ENCODE measurements around the gene SAMD9L.

The SAMD9L gene

DNA sequence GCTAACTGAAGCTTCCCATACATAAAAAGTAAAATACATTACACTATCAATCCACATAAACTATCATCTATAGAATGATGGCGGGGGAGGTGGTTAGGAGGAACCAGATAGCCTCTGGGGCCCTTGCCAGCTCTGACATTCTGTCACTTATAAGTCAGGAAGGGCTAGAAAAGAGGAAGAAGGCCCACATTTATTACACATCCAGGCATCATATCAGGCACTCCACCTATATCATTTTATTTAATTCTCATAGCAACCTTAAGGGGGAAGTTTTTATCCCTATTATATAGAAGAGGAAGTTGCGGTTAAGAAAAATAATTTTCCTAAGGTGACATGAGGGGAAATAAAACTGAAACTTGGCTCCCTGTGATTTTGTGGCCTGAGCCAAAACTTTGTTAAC is 48.2 kb upstream of the SAMD9L start (continued):
- no peak for TF ChIP-seq ZNF354C (tag by site-specific recombination; IDR thresholded peaks at IDR 0.05; ENCODE audit: borderline replicate concordance, low read depth)

DNA sequence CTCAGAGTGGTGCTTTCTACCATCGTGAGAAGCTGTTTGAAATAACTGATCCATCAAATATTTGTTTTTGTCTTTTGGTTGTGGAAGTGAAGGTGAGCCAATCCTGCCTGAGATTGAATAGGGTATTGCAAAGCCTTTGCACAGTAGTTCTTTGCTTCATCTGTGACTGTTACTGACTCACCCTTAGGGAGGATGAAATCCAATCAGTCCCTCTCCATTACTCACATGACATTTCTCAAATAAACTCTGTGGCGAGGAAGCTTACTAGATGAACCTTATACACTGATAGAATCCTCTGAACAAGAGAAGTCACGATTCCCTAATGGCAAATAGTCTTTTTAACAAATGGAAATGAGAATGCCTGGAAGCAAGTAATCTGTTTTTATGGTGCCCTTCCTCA is 46.2 kb upstream of the SAMD9L start:
- CTCF ChIA-PET, result interaction anchor here (0.6 kb wide), 1 partner anchor 31 kb away, joined by 3 read pairs; no protein-coding TSS in a partner anchor
- TF ChIP-seq ZXDB (tag by site-specific recombination; IDR thresholded peaks at IDR 0.05) (no peak), ZNF670 (tag by site-specific recombination; IDR thresholded peaks at IDR 0.05; ENCODE audit: low read depth) (no peak), ZNF555 (tag by site-specific recombination; conservative IDR thresholded peaks at IDR 0.05) (no peak), YY1 (tag by site-specific recombination; IDR thresholded peaks at IDR 0.05) (no peak), ZFP3 (tag by site-specific recombination; IDR thresholded peaks at IDR 0.05; ENCODE audit: low read depth) (no peak), ZNF292 (tag by site-specific recombination; IDR thresholded peaks at IDR 0.05; ENCODE audit: borderline replicate concordance, low read depth) (no peak), ZBTB20 (tag by site-specific recombination; IDR thresholded peaks at IDR 0.05) (no peak), ZNF473 (tag by site-specific recombination; IDR thresholded peaks at IDR 0.05) (no peak), ZNF121 (tag by site-specific recombination; IDR thresholded peaks at IDR 0.05) (no peak)
- Histone ChIP-seq H3K9me3 (ENCODE audit: control insufficient read depth, insufficient read depth, low read depth, low read length) (no peaks in the 10 kb centered on the region), H3K36me3 (ENCODE audit: control insufficient read depth in 2 of 2, insufficient read depth in 1 of 2, low read length in 2 of 2) (no peaks in the 10 kb centered on the region), H3K4me1 (ENCODE audit: control insufficient read depth, insufficient read depth, low read length) (no peaks in the 10 kb centered on the region), H3K4me3 (ENCODE audit: low read depth, low read length) (no peak overlapping the region), H3K27ac (ENCODE audit: extremely low read depth, low read depth, low read length) (no peak overlapping the region)
- POLR2A ChIA-PET, result no interaction called here

DNA sequence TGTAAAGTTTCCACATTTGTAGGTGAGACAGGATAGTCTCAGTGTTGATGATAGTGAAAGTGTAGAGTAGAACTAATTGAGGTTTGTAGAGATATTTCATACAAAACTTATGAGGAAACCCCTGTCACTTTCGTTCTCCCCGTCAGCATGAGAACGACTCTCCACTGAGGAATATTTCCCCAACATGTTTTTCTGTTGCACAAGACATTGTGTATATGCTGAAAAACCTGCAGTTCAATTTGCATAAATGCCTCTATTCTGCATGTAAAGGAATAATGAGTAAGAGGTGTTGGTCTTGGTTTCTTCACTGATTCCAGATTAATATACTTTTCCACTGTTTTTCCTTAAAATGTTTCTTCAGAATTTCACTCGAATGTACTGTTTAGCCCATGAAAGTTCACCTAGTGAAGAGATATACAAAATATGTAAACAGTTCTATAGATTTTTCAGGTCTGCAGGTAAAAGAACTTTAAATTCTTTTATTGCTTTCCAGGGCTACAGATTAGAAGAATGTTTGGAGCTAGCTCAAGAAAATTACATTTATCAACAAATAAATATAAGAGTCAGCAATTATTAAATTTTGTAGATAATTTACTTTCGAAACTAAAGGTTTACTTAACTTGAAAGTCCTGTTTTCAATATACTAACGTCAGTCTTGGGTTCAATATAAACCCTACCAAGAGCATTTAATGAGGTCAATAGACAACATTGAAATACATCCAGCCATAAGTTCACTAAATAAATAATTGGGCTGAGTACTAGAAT is 40.9 kb upstream of the SAMD9L start:
- Histone ChIP-seq H3K27ac (ENCODE audit: extremely low read depth, low read depth, low read length) (no peak overlapping the region), H3K9me3 (ENCODE audit: control insufficient read depth, insufficient read depth, low read depth, low read length) (no peaks in the 10 kb centered on the region), H3K36me3 (ENCODE audit: control insufficient read depth in 2 of 2, insufficient read depth in 1 of 2, low read length in 2 of 2) (no peaks in the 10 kb centered on the region), H3K4me1 (ENCODE audit: control insufficient read depth, insufficient read depth, low read length) (no peaks in the 10 kb centered on the region), H3K4me3 (ENCODE audit: low read depth, low read length) (no peak overlapping the region)
- CTCF ChIA-PET, result no interaction called here
- no peak for TF ChIP-seq ZNF600 (tag by site-specific recombination; IDR thresholded peaks at IDR 0.05)
- no peak for TF ChIP-seq ZNF302 (tag by site-specific recombination; IDR thresholded peaks at IDR 0.05; ENCODE audit: low read depth)
- TF ChIP-seq OSR2 (tag by site-specific recombination; IDR thresholded peaks at IDR 0.05), result no peak
- TF ChIP-seq KLF1 (tag by site-specific recombination; IDR thresholded peaks at IDR 0.05), result no peak
- TF ChIP-seq ZNF10 (tag by site-specific recombination; IDR thresholded peaks at IDR 0.05), result no peak
- TF ChIP-seq YY2 (tag by site-specific recombination; IDR thresholded peaks at IDR 0.05), result no peak
- TF ChIP-seq, protein P1, sequence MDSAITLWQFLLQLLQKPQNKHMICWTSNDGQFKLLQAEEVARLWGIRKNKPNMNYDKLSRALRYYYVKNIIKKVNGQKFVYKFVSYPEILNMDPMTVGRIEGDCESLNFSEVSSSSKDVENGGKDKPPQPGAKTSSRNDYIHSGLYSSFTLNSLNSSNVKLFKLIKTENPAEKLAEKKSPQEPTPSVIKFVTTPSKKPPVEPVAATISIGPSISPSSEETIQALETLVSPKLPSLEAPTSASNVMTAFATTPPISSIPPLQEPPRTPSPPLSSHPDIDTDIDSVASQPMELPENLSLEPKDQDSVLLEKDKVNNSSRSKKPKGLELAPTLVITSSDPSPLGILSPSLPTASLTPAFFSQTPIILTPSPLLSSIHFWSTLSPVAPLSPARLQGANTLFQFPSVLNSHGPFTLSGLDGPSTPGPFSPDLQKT (IDR thresholded peaks at IDR 0.05; ENCODE audit: borderline replicate concordance, low read depth, low read length), result no peak
- no peak for TF ChIP-seq ZNF521 (tag by site-specific recombination; IDR thresholded peaks at IDR 0.05)
- TF ChIP-seq MZF1 (tag by site-specific recombination; IDR thresholded peaks at IDR 0.05; ENCODE audit: borderline replicate concordance), result no peak
- TF ChIP-seq ZNF112 (tag by site-specific recombination; IDR thresholded peaks at IDR 0.05), result no peak
- TF ChIP-seq ZNF561 (tag by site-specific recombination; IDR thresholded peaks at IDR 0.05; ENCODE audit: borderline replicate concordance), result no peak
- TF ChIP-seq ZNF544 (tag by site-specific recombination; IDR thresholded peaks at IDR 0.05), result no peak
- TF ChIP-seq ZNF175 (tag by site-specific recombination; IDR thresholded peaks at IDR 0.05), result no peak
- TF ChIP-seq ZNF707 (tag by site-specific recombination; IDR thresholded peaks at IDR 0.05), result no peak
- TF ChIP-seq HOXC10 (CRISPR knock-in tag; IDR thresholded peaks at IDR 0.05), result no peak
- POLR2A ChIA-PET, result no interaction called here
